HepG2 (cell line): Measurements from ENCODE around the gene RNU6-1.

ENCODE experiments used
- AFF4 ChIP-seq: sonication (generic); formaldehyde crosslinking; IDR thresholded peaks from 2 replicates; pipeline ENCODE4 v1.4.0; 2020; ENCODE audit warnings: missing genetic modification reagents
- CBX2 ChIP-seq, 2 experiments: fragments of 200-600 bp in 1 of 2; sonication (generic); formaldehyde crosslinking in 1 of 2; IDR thresholded peaks; 2 replicates each; pipeline versions ENCODE4 v1.7.0 to v1.8.1; 2018 to 2022; ENCODE audit warnings: low read depth in 2 of 2, low read length in 1 of 2, mild to moderate bottlenecking in 1 of 2, missing genetic modification reagents in 1 of 2
- CEBPB ChIP-seq: IDR thresholded peaks from 2 replicates; pipeline ENCODE4 v1.6.1; 2011; ENCODE audit warnings: low read depth, low read length, improper control_type of control experiment, borderline replicate concordance
- CTCF ChIP-seq: sonication (generic); formaldehyde crosslinking; IDR thresholded peaks from 2 replicates; pipeline ENCODE4 v1.5.0; 2020; ENCODE audit warnings: mild to moderate bottlenecking, missing genetic modification reagents, moderate library complexity
- MLX ChIP-seq: IDR thresholded peaks from 2 replicates; pipeline ENCODE4 v1.6.1; 2016
- MNT ChIP-seq: fragments of 450-650 bp; IDR thresholded peaks from 2 replicates; pipeline ENCODE4 v1.6.1; 2016
- NFAT5 ChIP-seq: sonication (generic); formaldehyde crosslinking; IDR thresholded peaks from 2 replicates; pipeline ENCODE4 v1.4.0; 2020; ENCODE audit warnings: missing genetic modification reagents
- NFIB ChIP-seq: sonication (generic); formaldehyde crosslinking; IDR thresholded peaks from 2 replicates; pipeline ENCODE4 v1.9.0; 2021; ENCODE audit warnings: missing genetic modification reagents, mild to moderate bottlenecking, borderline replicate concordance
- TAF1 ChIP-seq: sonication (generic); formaldehyde crosslinking; IDR thresholded peaks from 2 replicates; pipeline ENCODE4 v1.4.0; 2020; ENCODE audit warnings: missing genetic modification reagents
- YY1 ChIP-seq: IDR thresholded peaks from 2 replicates; pipeline ENCODE4 v1.6.1; 2011; ENCODE audit warnings: low read length, low read depth, moderate library complexity, mild to moderate bottlenecking; ENCODE audit not compliant: insufficient read depth, insufficient replicate concordance
- ZNF274 ChIP-seq: sonication (generic); formaldehyde crosslinking; IDR thresholded peaks from 2 replicates; pipeline ENCODE4 v1.5.1; 2020; ENCODE audit warnings: mild to moderate bottlenecking, missing genetic modification reagents

GRCh38 chr15:67796196-67797127, 43.4 kb downstream of the RNU6-1 start:
- TF ChIP-seq NFIB (CRISPR knock-in tag), result no peak
- TF ChIP-seq MNT, result no peak
- TF ChIP-seq ZNF274 (CRISPR knock-in tag), result no peak
- TF ChIP-seq CEBPB, result no peak
- no peak for TF ChIP-seq CBX2 (IDR thresholded peaks at IDR 0.05; ENCODE audit: low read depth, low read length)
- no peak for TF ChIP-seq CBX2 (CRISPR knock-in tag; IDR thresholded peaks at IDR 0.05; ENCODE audit: low read depth)
- TF ChIP-seq NFAT5, result no peak
- TF ChIP-seq MLX, result no peak
- no peak for TF ChIP-seq TAF1 (CRISPR knock-in tag)
- no peak for TF ChIP-seq CTCF
- no peak for TF ChIP-seq YY1
- TF ChIP-seq AFF4 (CRISPR knock-in tag), result no peak
